ENCODE results near the gene OR51L1. TPM values are rescaled to one million over a fixed set of nuclear protein-coding genes. Genes with fewer than 3 reads are reported as not detected.

Gene OR51L1
- total and polyA plus RNA-seq, 2 experiments from 2014 or later = not detected

GRCh38 chr11:5046754-5047330 lies 52.2 kb downstream of the OR51L1 start:
- Histone ChIP-seq H4K20me1 (replicated peaks; ENCODE audit: insufficient read depth) (no peaks in the 10 kb centered on the region), H3K4me2 (no peak overlapping the region), H3F3A (replicated peaks; ENCODE audit: low read depth) (no peaks in the 10 kb centered on the region), H3K4me1 (ENCODE audit: insufficient read depth) (no peaks in the 10 kb centered on the region), H3K79me2 (replicated peaks; ENCODE audit: insufficient read depth) (no peaks in the 10 kb centered on the region), H3K9me2 (ENCODE audit: insufficient read depth) (no peaks in the 10 kb centered on the region), H3K36me3 (ENCODE audit: insufficient read depth) (no peaks in the 10 kb centered on the region), H3K4me3 (no peak overlapping the region), H3K27ac (ENCODE audit: low read depth) (no peak overlapping the region), H2AFZ (peak overlapping the region; percentile 12; the same call in 1 of the 2 replicates), H3K27me3 (ENCODE audit: insufficient read depth) (no peaks in the 10 kb centered on the region)
- Mint-ChIP-seq H3K36me3 (ENCODE audit: low read depth) (no peaks in the 10 kb centered on the region), H3K4me1 (peaks cover 7% of the 10 kb centered on the region), H3K9me3 (no peaks in the 10 kb centered on the region), H3K27me3 (ENCODE audit: insufficient read depth, low read depth, poor library complexity) (no peaks in the 10 kb centered on the region), H3K27ac (no peak overlapping the region), H3K4me3 (no peak overlapping the region)
- ATAC-seq (no peak), DNase-seq (ENCODE audit: low spot score) (peak; percentile 23)
- TF ChIP-seq EZH2 (IDR thresholded peaks at IDR 0.05; ENCODE audit: low read depth, unreplicated experiment) = no peak
- TF ChIP-seq, protein P1, sequence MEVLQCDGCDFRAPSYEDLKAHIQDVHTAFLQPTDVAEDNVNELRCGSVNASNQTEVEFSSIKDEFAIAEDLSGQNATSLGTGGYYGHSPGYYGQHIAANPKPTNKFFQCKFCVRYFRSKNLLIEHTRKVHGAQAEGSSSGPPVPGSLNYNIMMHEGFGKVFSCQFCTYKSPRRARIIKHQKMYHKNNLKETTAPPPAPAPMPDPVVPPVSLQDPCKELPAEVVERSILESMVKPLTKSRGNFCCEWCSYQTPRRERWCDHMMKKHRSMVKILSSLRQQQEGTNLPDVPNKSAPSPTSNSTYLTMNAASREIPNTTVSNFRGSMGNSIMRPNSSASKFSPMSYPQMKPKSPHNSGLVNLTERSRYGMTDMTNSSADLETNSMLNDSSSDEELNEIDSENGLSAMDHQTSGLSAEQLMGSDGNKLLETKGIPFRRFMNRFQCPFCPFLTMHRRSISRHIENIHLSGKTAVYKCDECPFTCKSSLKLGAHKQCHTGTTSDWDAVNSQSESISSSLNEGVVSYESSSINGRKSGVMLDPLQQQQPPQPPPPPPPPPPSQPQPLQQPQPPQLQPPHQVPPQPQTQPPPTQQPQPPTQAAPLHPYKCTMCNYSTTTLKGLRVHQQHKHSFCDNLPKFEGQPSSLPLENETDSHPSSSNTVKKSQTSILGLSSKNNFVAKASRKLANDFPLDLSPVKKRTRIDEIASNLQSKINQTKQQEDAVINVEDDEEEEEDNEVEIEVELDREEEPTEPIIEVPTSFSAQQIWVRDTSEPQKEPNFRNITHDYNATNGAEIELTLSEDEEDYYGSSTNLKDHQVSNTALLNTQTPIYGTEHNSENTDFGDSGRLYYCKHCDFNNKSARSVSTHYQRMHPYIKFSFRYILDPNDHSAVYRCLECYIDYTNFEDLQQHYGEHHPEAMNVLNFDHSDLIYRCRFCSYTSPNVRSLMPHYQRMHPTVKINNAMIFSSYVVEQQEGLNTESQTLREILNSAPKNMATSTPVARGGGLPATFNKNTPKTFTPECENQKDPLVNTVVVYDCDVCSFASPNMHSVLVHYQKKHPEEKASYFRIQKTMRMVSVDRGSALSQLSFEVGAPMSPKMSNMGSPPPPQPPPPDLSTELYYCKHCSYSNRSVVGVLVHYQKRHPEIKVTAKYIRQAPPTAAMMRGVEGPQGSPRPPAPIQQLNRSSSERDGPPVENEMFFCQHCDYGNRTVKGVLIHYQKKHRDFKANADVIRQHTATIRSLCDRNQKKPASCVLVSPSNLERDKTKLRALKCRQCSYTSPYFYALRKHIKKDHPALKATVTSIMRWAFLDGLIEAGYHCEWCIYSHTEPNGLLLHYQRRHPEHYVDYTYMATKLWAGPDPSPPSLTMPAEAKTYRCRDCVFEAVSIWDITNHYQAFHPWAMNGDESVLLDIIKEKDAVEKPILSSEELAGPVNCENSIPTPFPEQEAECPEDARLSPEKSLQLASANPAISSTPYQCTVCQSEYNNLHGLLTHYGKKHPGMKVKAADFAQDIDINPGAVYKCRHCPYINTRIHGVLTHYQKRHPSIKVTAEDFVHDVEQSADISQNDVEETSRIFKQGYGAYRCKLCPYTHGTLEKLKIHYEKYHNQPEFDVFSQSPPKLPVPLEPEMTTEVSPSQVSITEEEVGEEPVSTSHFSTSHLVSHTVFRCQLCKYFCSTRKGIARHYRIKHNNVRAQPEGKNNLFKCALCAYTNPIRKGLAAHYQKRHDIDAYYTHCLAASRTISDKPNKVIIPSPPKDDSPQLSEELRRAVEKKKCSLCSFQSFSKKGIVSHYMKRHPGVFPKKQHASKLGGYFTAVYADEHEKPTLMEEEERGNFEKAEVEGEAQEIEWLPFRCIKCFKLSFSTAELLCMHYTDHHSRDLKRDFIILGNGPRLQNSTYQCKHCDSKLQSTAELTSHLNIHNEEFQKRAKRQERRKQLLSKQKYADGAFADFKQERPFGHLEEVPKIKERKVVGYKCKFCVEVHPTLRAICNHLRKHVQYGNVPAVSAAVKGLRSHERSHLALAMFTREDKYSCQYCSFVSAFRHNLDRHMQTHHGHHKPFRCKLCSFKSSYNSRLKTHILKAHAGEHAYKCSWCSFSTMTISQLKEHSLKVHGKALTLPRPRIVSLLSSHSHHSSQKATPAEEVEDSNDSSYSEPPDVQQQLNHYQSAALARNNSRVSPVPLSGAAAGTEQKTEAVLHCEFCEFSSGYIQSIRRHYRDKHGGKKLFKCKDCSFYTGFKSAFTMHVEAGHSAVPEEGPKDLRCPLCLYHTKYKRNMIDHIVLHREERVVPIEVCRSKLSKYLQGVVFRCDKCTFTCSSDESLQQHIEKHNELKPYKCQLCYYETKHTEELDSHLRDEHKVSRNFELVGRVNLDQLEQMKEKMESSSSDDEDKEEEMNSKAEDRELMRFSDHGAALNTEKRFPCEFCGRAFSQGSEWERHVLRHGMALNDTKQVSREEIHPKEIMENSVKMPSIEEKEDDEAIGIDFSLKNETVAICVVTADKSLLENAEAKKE (CRISPR knock-in tag; IDR thresholded peaks at IDR 0.05) = 0 out of 2 replicates have a peak, but pooled peaks have one; percentile 9

Other genes starting within 250 kb of the OR51L1 start
- gene OR51F1, start 224.9 kb upstream of the OR51L1 start, total RNA-seq (2014; rRNA removed; shearing (Covaris generic)) = not detected in 2 replicates
- not detected in 2 replicates for gene OR51F1, start 224.9 kb upstream of the OR51L1 start, polyA plus RNA-seq (2016; fragmentation: Nextera tagmentation; extraction: Ambion mirVana)
- not detected in 2 replicates for gene OR52R1, start 190.5 kb upstream of the OR51L1 start, total RNA-seq (2014; rRNA removed; shearing (Covaris generic))
- not detected in 2 replicates for gene OR52R1, start 190.5 kb upstream of the OR51L1 start, polyA plus RNA-seq (2016; fragmentation: Nextera tagmentation; extraction: Ambion mirVana)
- gene OR51F2, start 173.5 kb upstream of the OR51L1 start, total RNA-seq (2014; rRNA removed; shearing (Covaris generic)) = not detected in 2 replicates
- not detected in 2 replicates for gene OR51F2, start 173.5 kb upstream of the OR51L1 start, polyA plus RNA-seq (2016; fragmentation: Nextera tagmentation; extraction: Ambion mirVana)
- not detected in 2 replicates for gene OR51S1, start 145.6 kb upstream of the OR51L1 start, total RNA-seq (2014; rRNA removed; shearing (Covaris generic))
- not detected in 2 replicates for gene OR51S1, start 145.6 kb upstream of the OR51L1 start, polyA plus RNA-seq (2016; fragmentation: Nextera tagmentation; extraction: Ambion mirVana)
- gene OR51T1, start 113.0 kb upstream of the OR51L1 start, total RNA-seq (2014; rRNA removed; shearing (Covaris generic)) = not detected in 2 replicates
- gene OR51T1, start 113.0 kb upstream of the OR51L1 start, polyA plus RNA-seq (2016; fragmentation: Nextera tagmentation; extraction: Ambion mirVana) = not detected in 2 replicates
- not detected in 2 replicates for gene OR51A7, start 91.1 kb upstream of the OR51L1 start, total RNA-seq (2014; rRNA removed; shearing (Covaris generic))
- gene OR51A7, start 91.1 kb upstream of the OR51L1 start, polyA plus RNA-seq (2016; fragmentation: Nextera tagmentation; extraction: Ambion mirVana) = not detected in 2 replicates
- gene OR51G2, start 75.5 kb upstream of the OR51L1 start, total RNA-seq (2014; rRNA removed; shearing (Covaris generic)) = not detected in 2 replicates
- gene OR51G2, start 75.5 kb upstream of the OR51L1 start, polyA plus RNA-seq (2016; fragmentation: Nextera tagmentation; extraction: Ambion mirVana) = not detected in 2 replicates
- not detected in 2 replicates for gene OR51G1, start 70.5 kb upstream of the OR51L1 start, total RNA-seq (2014; rRNA removed; shearing (Covaris generic))
- gene OR51G1, start 70.5 kb upstream of the OR51L1 start, polyA plus RNA-seq (2016; fragmentation: Nextera tagmentation; extraction: Ambion mirVana) = not detected in 2 replicates
- not detected in 2 replicates for gene OR51A4, start 47.2 kb upstream of the OR51L1 start, total RNA-seq (2014; rRNA removed; shearing (Covaris generic))
- gene OR51A4, start 47.2 kb upstream of the OR51L1 start, polyA plus RNA-seq (2016; fragmentation: Nextera tagmentation; extraction: Ambion mirVana) = not detected in 2 replicates
- not detected in 2 replicates for gene OR51A2, start 39.1 kb upstream of the OR51L1 start, total RNA-seq (2014; rRNA removed; shearing (Covaris generic))
- gene OR51A2, start 39.1 kb upstream of the OR51L1 start, polyA plus RNA-seq (2016; fragmentation: Nextera tagmentation; extraction: Ambion mirVana) = not detected in 2 replicates
- not detected in 2 replicates for gene OR52J3, start 51.7 kb downstream of the OR51L1 start, total RNA-seq (2014; rRNA removed; shearing (Covaris generic))
- gene OR52J3, start 51.7 kb downstream of the OR51L1 start, polyA plus RNA-seq (2016; fragmentation: Nextera tagmentation; extraction: Ambion mirVana) = not detected in 2 replicates
- gene OR52E2, start 64.8 kb downstream of the OR51L1 start, total RNA-seq (2014; rRNA removed; shearing (Covaris generic)) = not detected in 2 replicates
- gene OR52E2, start 64.8 kb downstream of the OR51L1 start, polyA plus RNA-seq (2016; fragmentation: Nextera tagmentation; extraction: Ambion mirVana) = not detected in 2 replicates
- gene OR52E1, start 74.7 kb downstream of the OR51L1 start, total RNA-seq (2014; rRNA removed; shearing (Covaris generic)) = not detected in 2 replicates
- not detected in 2 replicates for gene OR52E1, start 74.7 kb downstream of the OR51L1 start, polyA plus RNA-seq (2016; fragmentation: Nextera tagmentation; extraction: Ambion mirVana)
- gene OR52A5, start 143.5 kb downstream of the OR51L1 start, total RNA-seq (2014; rRNA removed; shearing (Covaris generic)) = 0.24 and 0.39 TPM in 2 replicates
- gene OR52A5, start 143.5 kb downstream of the OR51L1 start, polyA plus RNA-seq (2016; fragmentation: Nextera tagmentation; extraction: Ambion mirVana) = 0.05 and 0.11 TPM in 2 replicates
- 4.3 and 4.4 TPM in 2 replicates for gene OR52A1, start 159.9 kb downstream of the OR51L1 start, total RNA-seq (2014; rRNA removed; shearing (Covaris generic))
- 0.73 and 0.82 TPM in 2 replicates for gene OR52A1, start 159.9 kb downstream of the OR51L1 start, polyA plus RNA-seq (2016; fragmentation: Nextera tagmentation; extraction: Ambion mirVana)
- gene OR51V1, start 205.8 kb downstream of the OR51L1 start, total RNA-seq (2014; rRNA removed; shearing (Covaris generic)) = not detected in 2 replicates
- gene OR51V1, start 205.8 kb downstream of the OR51L1 start, polyA plus RNA-seq (2016; fragmentation: Nextera tagmentation; extraction: Ambion mirVana) = not detected in 2 replicates
- not detected in 2 replicates for gene HBB, start 232.2 kb downstream of the OR51L1 start, total RNA-seq (2014; rRNA removed; shearing (Covaris generic))
- not detected in 2 replicates for gene HBB, start 232.2 kb downstream of the OR51L1 start, polyA plus RNA-seq (2016; fragmentation: Nextera tagmentation; extraction: Ambion mirVana)
- not detected in 2 replicates for gene HBD, start 239.6 kb downstream of the OR51L1 start, total RNA-seq (2014; rRNA removed; shearing (Covaris generic))
- gene HBD, start 239.6 kb downstream of the OR51L1 start, polyA plus RNA-seq (2016; fragmentation: Nextera tagmentation; extraction: Ambion mirVana) = not detected in 2 replicates

Measured in GM23338 (cell line).